Activated naive CD4-positive, alpha-beta T cell (primary cell): Measurements from ENCODE around the gene TMEM72.

Experiments
- DNase-seq, 4 experiments: peaks; one replicate each; lab custom pipeline; 2025; lab: John Stamatoyannopoulos, UW

Gene TMEM72

DNA sequence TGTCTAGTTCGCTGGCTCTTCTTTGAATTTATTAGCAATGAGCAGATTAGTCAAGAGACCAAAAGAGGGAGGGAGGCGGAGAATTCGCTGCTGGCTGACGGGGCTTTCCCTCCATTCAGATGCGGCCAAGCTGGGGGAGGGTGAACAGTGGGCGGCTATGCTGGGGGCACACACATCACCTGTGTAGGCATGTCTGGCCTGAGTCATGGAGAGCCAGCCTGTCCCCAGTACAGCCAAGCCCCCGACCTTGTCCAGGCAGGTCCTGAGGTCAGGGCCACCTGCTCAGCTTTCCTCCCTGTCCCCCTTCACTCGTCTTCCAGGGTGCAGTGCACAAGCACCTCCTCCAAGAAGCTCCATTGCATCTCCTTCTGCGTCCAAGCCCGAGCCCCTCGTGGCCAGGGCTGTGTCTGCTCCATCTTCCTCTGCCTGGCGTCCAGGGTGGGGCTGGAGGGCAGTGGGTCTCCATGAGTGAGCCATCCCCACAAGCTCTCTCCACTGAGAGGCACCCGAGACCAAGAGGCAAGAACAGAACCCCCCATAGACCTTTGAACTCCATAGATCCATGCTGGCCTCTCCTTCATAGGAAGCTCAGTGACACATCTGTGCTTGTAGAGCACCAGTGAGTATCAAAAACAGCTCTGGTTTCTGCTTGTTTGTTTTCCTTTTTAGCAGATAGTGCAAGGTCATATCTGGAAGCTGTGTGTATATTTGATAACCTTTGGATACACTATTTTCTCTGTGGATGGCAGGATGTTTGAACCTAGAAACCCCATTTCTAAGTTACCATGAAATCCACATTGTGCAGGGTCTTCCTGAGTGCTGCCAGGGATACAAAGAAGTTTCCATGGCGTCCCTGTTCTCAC, 69.4 kb downstream of the TMEM72 start:
- DNase-seq = no peak

DNA sequence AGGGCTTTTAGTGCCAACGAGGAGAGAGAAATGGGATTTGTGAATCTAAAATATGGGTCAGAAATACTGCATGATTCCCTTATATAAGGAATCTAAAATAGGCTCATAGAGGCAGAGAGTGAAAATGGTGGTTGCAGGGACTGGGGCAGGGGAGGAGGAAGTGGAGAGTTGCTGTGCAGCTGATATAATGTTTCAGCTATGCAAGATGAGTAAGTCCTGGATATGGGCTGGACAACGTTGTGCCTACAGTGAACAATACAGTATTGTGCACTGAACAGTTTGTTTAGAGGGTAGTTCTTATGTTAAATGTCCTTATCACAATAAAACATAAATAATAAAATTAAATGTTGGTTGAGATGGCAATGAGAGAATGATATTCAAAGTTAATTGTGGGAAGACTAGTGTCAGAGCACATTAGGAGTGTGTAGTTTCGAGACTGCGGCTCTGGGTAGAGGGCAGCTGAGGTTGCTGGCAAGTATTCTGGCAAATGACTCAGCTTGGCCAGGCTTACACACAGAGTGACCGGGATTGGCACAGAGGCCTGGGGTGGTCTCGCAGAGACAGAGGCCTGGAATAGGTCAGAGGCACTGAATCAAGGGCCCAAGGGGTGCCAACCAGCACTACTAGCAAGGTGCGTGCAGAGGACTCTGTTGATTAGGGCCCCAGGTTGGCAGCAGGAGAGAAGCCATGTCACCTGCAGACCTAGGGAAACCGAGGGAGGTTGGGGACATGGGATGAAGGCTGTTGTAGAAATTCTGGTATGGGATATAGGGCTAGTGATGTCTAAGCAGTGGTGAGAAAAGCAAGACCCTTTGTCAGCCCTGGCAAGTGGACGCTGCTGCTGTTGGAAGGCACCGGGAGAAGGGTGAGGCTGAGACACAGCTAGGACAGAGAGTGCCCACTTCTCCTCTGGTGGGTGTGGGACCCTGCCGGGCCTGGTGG, 70.3 kb downstream of the TMEM72 start:
- DNase-seq = no peak

DNA sequence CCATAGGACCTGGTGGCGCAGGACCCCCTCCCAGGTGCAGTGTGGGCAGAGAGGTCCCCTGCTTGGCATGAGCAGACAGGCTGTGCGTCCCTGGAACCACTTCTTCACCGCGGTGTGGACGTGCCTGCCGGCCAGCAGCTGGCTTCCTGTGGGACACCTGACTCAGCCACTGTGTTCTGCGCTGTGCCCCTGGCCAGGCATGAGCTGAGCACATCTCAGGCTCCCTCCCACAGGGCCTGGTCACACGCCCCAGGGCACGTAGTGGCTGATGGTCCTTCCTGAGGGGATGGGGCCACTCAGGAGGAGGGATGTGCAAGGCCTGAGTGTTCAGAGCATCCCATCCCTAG, 71.0 kb downstream of the TMEM72 start:
- no peak for DNase-seq

DNA sequence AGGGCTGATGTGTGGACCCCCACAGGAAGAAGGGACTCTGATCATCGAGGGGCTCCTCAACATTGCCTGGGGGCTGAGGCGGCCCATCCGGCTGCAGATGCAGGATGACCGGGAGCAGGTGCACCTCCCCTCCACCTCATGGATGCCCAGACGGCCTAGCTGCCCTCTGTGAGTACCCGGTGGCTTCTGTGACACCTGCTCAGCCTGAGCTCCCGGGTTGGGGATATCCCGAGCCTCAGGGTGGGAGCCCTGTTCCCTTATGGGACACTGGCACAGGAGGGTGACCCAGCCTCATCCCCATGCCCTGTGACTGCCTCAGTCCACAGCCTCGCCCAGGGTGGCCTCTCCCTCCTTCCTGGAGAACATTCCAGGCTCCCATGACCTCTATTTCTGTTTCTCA, 71.4 kb downstream of the TMEM72 start:
- no peak for DNase-seq

DNA sequence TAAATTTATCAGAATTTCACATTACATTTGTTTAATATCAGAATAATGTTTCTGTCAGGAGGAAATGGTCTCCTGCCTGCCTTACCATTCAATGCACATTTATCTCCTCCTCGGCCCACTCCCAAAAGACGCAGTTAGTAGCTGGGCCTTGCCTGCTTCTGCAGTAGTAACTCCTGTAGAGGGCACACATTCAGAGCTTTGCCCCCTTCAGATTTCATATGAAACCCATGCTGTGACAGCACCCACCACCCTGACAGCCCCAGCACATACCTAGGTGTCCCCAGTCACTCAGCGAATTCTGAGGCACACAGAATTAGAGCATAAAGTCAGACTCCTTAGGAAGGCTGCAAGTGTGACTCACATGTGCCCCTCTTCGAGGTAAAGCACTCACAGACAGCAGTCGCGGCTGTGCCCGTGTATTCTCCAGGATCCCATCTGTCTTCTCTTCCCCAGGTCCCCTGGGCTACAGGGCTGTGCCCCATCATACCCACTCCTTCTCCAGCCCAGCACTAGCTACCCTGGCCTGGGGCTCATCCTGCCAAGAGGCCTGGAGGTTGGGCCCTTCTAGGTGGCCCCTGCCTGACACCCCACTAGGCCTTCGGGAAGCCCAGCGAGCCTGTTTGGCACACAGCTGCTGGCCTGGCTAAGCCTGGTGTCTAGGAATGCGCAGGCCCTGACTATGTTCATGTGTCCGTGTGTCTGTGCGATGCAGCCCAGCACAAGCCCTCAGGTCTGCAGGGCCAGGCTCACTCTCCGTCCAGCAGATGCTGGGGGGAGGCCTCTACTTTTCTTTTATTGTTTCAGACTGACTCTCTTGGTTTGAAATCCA, 72.1 kb downstream of the TMEM72 start:
- DNase-seq = no peak

DNA sequence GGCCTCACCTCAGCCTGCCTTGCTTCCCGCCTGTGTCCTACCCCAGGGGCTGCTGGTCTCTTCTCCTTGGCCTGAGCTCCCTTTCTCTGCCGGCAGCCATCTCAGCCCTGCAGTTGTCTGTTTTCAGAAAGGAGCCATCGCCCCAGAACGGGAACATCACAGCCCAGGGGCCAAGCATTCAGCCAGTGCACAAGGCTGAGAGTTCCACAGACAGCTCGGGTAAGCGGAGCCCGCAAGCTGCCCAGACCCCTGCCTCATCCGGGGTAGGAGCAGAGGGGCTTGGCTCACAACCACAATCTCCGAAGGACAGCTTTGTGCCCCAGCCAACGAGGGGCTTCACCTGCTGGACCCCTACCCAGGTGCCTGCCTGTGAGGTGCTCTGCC, 72.8 kb downstream of the TMEM72 start:
- DNase-seq = no peak

DNA sequence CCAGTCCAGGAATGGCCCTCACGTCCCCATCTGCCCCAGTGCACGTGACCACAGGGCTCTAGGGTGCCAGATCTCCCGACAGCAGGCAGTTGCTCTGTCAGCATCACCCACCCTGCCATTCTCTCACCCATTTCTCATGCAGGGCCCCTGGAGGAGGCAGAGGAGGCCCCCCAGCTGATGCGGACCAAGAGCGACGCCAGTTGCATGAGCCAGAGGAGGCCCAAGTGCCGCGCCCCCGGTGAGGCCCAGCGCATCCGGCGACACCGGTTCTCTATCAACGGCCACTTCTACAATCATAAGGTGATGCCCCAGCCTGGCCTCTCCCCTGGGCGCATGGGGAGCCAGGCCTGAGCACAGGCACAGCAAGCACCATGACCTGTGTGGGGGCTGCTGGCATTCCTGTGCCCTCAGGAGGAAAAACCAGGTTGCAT, 73.5 kb downstream of the TMEM72 start:
- no peak for DNase-seq

DNA sequence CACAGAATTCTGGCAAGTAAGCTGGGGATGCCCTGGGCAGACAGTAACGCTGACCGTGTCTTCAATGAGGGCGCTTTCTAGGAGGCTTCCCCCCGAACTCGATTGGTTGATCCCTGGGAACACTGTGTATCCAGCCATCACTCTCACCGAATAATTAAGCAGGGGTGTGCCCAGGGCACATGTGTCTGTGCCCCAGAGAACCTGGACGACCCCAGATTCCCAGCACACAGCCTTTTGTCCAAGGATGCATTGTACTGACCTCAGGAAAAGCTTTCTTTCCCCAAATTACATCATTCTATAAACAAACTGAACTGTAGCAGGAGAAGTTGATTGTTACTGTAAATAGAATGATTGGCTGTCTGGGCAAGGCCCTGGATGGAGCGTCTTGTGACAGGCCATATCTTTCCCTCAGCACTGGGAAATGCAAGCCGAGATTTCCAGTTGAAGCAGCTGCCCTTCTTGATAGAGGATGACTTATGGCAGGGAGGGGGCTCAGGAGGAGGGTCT, 74.1 kb downstream of the TMEM72 start:
- no peak for DNase-seq

DNA sequence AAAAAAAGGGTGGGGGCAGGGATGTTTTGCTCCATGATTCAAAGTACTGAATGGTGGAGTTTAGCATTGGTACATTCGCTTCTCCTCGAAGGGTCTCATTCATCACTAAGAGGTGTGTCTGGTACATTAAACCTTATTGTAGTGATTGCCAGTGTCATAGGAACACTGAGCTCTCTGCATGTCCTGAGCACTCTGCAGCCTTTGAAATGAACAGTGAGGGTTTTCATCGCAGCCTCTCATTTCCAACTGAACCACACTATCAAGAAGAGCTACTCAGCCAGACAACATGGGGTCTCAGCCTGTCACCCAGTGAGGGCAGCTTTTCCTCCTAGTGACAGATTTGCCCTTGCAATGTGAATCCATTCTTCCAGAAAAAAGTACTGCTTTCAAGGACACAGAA, 75.0 kb downstream of the TMEM72 start:
- no peak for DNase-seq
